ENCODE results near the gene DOC2B.
"Not testable (repeated sequence)": the region's sequence is repeated elsewhere in the genome, so short reads cannot be mapped to it uniquely, and the experiment has no call there.

Gene DOC2B

GRCh38 chr17:187130-187529 is 5.7 kb upstream of the DOC2B start:
- no peak for DNase-seq

- DNase-seq = no peak
Measured at GRCh38 chr17:185445-186138, 4.1 kb upstream of the DOC2B start.

- DNase-seq = no peak
Measured at GRCh38 chr17:183021-183420, 1.6 kb upstream of the DOC2B start.

- DNase-seq = no peak
Measured at GRCh38 chr17:182050-182751, 751 bp upstream of the DOC2B start.

GRCh38 chr17:180381-181244 is 837 bp downstream of the DOC2B start:
- DNase-seq = no peak

GRCh38 chr17:179781-180380 is 1.6 kb downstream of the DOC2B start:
- DNase-seq = no peak

- no peak for DNase-seq
Measured at GRCh38 chr17:179066-179432, 2.4 kb downstream of the DOC2B start.

GRCh38 chr17:178292-179065 is 3.0 kb downstream of the DOC2B start:
- DNase-seq = no peak

GRCh38 chr17:177762-178161 is 3.7 kb downstream of the DOC2B start:
- no peak for DNase-seq

- no peak for DNase-seq
Measured at GRCh38 chr17:177155-177554, 4.3 kb downstream of the DOC2B start.

- DNase-seq = no peak
Measured at GRCh38 chr17:173166-173911, 8.1 kb downstream of the DOC2B start.

GRCh38 chr17:172401-172800 is 9.0 kb downstream of the DOC2B start:
- no peak for DNase-seq

- no peak for DNase-seq
Measured at GRCh38 chr17:171871-172270, 9.6 kb downstream of the DOC2B start.

- DNase-seq = no peak
Measured at GRCh38 chr17:170130-170670, 11.2 kb downstream of the DOC2B start.

GRCh38 chr17:168614-169013 is 12.8 kb downstream of the DOC2B start:
- not testable (repeated sequence) for DNase-seq

GRCh38 chr17:165939-166338 is 15.5 kb downstream of the DOC2B start:
- DNase-seq = no peak

- DNase-seq = no peak
Measured at GRCh38 chr17:164303-165235, 16.9 kb downstream of the DOC2B start.

- DNase-seq = no peak
Measured at GRCh38 chr17:163514-164098, 17.8 kb downstream of the DOC2B start.

GRCh38 chr17:162689-163088 is 18.8 kb downstream of the DOC2B start:
- DNase-seq = no peak

GRCh38 chr17:161481-161880 is 20.0 kb downstream of the DOC2B start:
- DNase-seq = no peak

All from activated gamma-delta T cell (primary cell).